HG03097 (cell line): ENCODE results near the gene PACS1.

Experiments used
- ATAC-seq: cut with Tn5 transposase; IDR thresholded peaks from one replicate; pipeline ENCODE4 v1.9.1; 2021; ENCODE audit not compliant: unreplicated experiment, low FRiP score

Gene PACS1

DNA sequence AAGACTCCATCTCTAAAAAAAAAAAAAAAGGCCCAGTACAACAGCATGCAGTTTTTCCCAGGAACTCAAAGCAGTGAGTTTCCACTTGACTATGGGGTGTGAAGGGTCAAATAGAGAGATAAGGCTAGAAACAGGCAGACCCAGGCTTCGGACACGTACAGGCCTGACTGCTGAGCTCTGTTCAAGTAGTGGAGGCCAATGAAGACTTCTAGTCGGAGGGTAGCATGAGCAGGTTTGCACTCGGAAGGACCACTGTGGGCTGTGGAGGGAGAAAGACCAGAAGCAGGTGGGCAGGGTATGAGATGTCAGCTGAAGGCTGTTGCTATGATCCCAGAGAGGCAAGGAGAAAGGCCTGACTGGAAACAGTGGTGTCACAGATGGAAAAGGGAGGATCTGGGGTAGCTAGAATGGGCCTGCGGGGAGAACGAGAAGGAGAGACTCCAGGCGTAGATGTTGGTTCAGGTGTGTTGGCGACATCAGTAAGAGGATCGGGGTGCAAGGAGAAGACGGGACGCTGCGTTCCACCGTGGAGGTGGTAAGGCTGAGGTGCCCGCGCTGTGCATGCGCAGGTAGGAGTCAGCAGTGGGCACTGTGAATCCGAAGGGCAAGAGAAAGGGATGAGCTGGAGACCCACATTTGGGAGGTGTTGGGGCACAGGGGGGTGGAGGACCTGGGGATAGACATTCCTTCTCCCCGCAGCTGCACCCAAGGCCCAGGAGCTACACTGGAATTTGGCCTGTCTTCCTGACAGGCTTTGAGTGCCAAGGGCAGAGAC, 149.0 kb downstream of the PACS1 start:
- no peak for ATAC-seq

DNA sequence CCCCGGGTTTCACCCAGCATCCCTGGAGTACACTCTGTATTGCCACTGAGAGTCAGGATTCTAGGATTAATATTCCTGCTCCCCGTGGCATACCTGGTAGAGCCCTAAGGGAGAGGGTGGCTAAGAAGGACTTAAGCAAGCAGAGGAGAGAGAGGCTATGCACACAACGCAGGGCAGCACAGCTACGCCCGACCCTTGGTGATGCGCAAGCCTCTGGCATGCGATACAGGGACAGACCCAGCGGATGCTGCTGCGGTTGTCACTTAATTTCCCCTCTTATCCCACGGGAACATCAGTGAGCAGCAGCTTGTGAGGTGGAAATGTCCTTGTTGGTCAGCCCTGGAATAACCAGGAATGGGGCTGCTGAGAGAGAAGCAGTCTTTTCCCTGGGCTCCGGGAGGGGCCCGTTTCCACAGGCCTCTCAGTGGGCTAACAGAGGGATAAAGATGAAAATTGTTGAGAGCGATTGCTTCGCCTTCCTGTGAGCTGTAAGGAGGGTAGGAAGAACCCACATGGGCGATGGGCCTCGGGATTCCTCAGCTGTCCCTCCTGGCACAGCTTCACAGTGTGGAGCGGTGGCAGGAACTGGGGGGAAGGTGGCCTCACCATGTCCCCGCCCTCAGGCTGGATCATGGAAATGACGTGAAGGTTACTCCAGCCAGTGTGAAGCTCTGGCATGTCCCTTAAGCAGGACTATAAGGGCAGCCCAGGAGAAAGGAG, 149.9 kb downstream of the PACS1 start:
- no peak for ATAC-seq

DNA sequence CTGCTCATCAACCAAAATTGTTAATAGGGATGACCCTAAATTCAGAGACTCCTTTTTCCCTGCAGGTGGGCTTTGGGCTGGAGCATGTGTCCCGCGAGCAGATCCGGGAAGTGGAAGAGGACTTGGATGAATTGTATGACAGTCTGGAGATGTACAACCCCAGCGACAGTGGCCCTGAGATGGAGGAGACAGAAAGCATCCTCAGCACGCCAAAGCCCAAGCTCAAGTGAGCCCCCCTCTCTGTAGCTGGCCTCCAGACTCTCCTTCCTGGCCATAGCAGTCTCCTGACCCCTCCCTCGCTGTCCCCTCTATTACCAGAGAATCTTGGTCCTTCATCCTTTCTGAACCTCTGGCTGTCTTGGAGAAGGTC, 150.5 kb downstream of the PACS1 start:
- no peak for ATAC-seq

- no peak for ATAC-seq
Observed at GRCh38 chr11:66221012-66221411, 150.9 kb downstream of the PACS1 start.

DNA sequence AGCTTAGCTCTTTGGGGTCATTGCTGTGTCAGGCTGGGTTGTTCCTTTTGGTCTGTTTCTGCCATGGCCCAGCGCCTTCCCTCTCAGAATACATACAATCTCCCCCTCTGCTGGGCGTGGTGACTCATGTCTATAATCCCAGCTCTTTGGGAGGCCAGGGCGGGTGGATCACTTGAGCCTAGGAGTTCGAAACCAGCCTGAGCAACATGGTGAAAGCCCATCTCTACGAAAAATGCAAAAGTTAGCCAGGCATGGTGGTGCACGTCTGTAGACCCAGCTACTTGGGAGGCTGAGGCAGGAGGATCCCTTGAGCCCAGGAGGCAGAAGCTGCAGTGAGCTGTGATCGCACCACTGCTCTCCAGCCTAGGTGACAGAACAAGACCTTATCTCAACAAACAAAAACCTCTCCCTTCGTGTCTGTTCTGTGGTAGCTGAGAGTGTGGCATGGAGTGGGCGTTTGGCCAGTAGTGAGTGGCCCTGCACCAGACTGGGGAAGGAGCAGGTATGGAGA, 151.7 kb downstream of the PACS1 start:
- peak; percentile 6 for ATAC-seq

DNA sequence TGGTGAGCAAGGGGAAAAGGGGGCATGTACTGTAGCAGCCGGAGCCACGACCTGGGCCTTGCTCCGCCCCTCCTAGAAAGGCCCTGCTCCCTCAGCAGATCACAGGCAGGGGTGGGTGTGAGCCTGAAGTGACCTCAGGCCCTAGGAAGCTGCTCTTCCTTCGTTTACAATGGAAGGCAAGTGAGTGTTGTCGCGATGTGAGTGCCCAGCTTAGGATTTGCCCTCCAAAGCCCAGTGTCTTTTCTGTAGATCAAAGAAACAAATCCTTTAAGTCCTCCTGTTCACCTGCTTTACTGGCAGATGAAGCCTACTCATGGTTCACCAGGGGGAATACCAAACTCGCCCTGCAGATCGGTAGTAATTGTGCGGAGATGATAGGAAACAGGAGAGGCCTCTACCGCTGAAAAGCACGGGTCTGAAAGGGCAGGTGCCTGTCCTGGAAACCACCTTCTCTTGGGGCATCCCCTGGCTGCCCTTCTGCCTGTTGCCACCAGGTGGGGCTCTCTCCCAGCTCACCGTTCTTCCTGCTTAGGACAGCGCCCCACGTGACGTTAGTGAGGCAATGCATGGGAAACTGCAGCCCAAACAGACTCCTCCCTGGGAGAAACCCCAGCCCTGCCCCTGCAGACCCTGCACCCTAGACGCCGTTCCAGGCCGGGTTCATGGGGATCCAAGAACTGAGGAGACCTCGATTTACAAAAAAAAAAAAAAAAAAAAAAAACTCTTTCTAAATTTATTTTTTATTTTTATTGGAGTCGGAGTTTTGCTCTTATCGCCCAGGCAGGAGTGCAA, 152.5 kb downstream of the PACS1 start:
- ATAC-seq = peak; percentile 70

GRCh38 chr11:66224226-66224855, 154.3 kb downstream of the PACS1 start:
- no peak for ATAC-seq

GRCh38 chr11:66225066-66225465, 155.0 kb downstream of the PACS1 start:
- no peak for ATAC-seq

DNA sequence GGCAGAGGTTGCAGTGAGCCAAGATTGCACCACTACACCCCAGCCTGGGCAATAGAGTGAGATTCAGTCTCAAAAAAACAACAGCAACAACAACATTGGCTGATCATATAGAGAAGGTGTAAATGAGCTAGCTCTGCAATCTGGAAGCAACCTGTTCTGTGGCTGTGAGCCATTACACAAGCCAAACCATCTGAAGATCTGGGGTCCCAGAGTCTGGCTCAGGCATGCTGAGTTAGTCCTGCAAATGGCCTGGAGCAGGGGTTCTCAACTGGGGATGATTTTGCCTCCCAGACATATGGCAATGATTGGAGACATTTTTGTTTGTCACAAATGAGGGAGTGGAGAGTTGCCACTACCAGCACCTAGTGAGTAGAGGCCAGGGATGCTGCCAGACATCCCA, 156.0 kb downstream of the PACS1 start:
- no peak for ATAC-seq

- ATAC-seq = no peak
Observed at GRCh38 chr11:66227700-66228099, 157.6 kb downstream of the PACS1 start.

DNA sequence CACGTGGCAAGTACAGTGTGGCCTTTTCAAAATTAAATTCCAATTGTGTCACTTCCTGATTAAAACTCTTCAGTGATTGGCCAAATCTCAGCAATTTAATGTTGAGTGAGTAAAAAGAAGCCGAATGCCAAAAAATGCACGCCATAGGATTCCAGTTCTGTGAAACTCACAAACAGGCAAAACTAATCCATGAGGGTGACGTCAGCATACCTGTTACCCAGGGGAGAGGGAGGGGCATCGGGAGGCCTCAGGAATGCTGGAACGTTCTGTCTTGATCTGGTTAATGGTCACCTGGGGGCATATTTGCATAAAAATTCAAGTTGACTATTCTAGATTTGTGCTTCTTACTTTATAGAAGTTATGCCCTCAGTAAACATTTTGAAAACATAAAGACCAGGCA, 158.4 kb downstream of the PACS1 start:
- ATAC-seq = no peak

GRCh38 chr11:66230156-66230555, 160.1 kb downstream of the PACS1 start:
- no peak for ATAC-seq

- no peak for ATAC-seq
Observed at GRCh38 chr11:66230978-66231377, 160.9 kb downstream of the PACS1 start.

DNA sequence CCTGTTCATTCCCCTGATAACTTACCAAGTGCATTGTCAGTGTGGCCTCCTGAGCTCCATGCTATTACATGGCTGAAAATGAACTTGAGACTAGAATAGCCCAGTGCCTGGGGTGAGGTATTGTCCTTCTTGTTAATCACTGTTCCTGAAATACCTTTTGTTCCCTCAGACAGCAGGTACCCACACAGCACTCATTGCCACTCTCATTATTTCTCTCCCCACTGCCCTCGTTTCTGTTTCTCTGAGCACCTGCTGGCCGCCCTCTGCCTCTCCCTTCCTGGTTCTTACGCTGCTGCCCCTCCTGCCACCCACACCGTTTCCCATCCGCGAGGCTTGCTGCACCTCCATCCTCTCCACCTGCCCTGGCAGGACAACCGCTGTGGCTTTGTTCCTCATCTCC, 161.5 kb downstream of the PACS1 start:
- ATAC-seq = no peak

DNA sequence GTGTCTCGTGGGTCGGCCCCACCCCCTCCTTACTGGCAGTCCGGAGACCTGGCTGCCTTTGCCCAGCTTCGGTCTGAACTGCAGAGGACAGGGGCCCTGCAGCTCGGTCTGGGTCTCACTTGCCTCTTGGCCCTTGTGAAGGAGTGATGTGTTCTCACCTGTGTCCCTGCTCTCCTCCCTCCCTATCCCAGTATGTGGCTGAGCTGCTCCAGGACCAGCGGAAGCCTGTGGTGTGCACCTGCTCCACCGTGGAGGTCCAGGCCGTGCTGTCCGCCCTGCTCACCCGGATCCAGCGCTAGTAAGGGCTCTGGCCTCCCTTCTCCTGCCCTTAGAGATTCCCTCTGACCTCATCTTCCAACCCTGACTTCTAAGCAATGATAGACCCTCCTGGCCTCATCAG, 162.7 kb downstream of the PACS1 start:
- ATAC-seq = no peak

- no peak for ATAC-seq
Observed at GRCh38 chr11:66233301-66233700, 163.2 kb downstream of the PACS1 start.

DNA sequence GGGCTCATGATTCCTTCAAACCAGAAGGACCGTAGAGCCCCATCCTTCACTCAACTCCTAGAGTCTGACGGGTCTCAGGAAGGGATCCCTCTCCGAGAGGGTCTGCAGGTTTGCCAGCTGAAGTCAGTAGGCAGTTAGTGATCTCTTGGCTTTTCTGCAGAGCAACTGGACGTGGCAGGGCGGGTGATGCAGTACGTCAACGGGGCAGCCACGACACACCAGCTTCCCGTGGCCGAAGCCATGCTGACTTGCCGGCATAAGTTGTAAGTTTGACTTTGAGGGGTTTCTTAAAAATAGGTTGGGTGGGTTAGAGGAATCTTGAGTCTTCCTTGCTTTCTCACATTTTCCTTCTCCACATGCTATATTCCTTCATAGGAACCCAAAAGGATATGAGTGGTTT, 165.1 kb downstream of the PACS1 start:
- ATAC-seq = no peak

- ATAC-seq = no peak
Observed at GRCh38 chr11:66237867-66238266, 167.8 kb downstream of the PACS1 start.

DNA sequence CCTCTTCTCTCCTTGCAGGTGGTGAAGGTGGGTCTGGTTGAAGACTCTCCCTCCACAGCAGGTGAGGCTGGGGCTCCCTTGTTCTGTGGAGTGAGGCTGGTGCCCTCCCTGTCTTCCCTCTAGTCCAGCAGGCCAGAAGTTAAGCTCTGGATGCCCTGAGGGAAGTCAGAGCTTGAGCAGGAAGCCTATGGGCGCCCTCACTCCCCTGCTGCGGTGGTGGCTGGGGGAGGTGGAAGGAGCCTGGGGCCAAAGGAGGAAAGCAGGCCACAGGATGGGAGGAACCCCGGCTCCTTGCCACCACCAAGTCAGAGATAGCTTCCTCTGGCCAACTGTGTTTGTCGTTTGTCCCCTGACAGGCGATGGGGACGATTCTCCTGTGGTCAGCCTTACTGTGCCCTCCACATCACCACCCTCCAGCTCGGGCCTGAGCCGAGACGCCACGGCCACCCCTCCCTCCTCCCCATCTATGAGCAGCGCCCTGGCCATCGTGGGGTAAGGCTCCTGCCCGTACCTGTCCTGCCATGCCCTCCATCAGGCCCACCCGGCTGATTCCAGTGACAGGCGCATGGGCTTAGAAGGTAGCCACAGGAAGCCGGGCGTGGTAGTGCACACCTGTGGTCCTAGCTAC, 168.8 kb downstream of the PACS1 start:
- ATAC-seq = no peak

DNA sequence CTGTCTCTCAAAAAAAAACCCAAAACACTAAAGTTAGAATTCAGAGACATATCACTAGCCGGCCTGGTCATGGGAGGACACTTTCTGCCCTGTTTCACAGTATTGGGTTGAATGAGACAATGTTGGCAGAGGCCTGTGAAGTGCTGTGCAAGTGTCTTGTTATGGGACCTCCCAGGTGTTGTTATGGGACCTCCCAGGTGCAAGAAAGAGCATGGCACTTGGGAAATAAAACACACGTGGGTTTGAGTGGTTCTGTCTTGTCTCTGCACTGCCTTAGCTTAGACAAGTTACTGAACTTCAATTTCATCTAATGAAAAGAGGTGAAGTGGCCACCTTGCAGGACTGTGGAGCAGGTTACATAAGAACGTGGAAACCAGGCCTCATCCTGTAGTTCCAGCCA, 169.4 kb downstream of the PACS1 start:
- ATAC-seq = no peak
